GM12878 (cell line): Measurements from ENCODE around the gene WDR26.

Experiments used
- ATF3 ChIP-seq: IDR thresholded peaks from 2 replicates; pipeline ENCODE4 v1.6.1; 2011; ENCODE audit warnings: low read depth, mild to moderate bottlenecking, low read length, moderate library complexity, borderline replicate concordance; ENCODE audit errors: extremely low read depth
- CEBPB ChIP-seq, 2 experiments: fragments of 150-350 bp in 1 of 2; IDR thresholded peaks; 2 replicates each; pipeline ENCODE4 v1.6.1; 2012 to 2014; ENCODE audit warnings: low read depth in 2 of 2, low read length in 2 of 2, borderline replicate concordance in 1 of 2, inconsistent platforms in 1 of 2
- CTCF ChIP-seq, 3 experiments: IDR thresholded peaks in 2 of 3; conservative IDR thresholded peaks in 1 of 3; 2 replicates each; pipeline ENCODE4 v1.5.1; 2011; ENCODE audit warnings: low read depth in 3 of 3, low read length in 3 of 3, mild to moderate bottlenecking in 3 of 3, control low read depth in 2 of 3, moderate library complexity in 2 of 3, inconsistent platforms in 1 of 3, mixed read lengths in 1 of 3; ENCODE audit not compliant: control insufficient read depth in 2 of 3, insufficient read depth in 1 of 3; ENCODE audit errors: extremely low read depth in 1 of 3
- E4F1 ChIP-seq: fragments of 450-650 bp; IDR thresholded peaks from 2 replicates; pipeline ENCODE4 v1.6.1; 2018; ENCODE audit warnings: borderline replicate concordance, mild to moderate bottlenecking; ENCODE audit not compliant: partially characterized antibody
- EP300 ChIP-seq, 2 experiments: fragments of 150-350 bp in 1 of 2; IDR thresholded peaks; 2 replicates each; pipeline ENCODE4 v1.6.1; 2011 to 2012; ENCODE audit warnings: low read depth in 2 of 2, low read length in 2 of 2, borderline replicate concordance in 1 of 2, improper control_type of control experiment in 1 of 2, inconsistent platforms in 1 of 2; ENCODE audit not compliant: control insufficient read depth in 1 of 2
- EZH2 ChIP-seq: IDR thresholded peaks from 2 replicates; pipeline ENCODE4 v1.6.1; 2012; ENCODE audit warnings: low read depth, mild to moderate bottlenecking, control low read depth, inconsistent platforms, low read length, borderline replicate concordance; ENCODE audit not compliant: control insufficient read depth
- FOXM1 ChIP-seq: IDR thresholded peaks from 2 replicates; pipeline ENCODE4 v1.6.1; 2012; ENCODE audit warnings: low read depth, mild to moderate bottlenecking, inconsistent platforms, low read length, moderate library complexity
- JUND ChIP-seq: IDR thresholded peaks from 2 replicates; pipeline ENCODE4 v1.6.1; 2012; ENCODE audit warnings: low read depth, mild to moderate bottlenecking, low read length, improper control_type of control experiment, moderate library complexity
- MLLT1 ChIP-seq: fragments of 450-650 bp; IDR thresholded peaks from 2 replicates; pipeline ENCODE4 v1.6.1; 2016; ENCODE audit warnings: mild to moderate bottlenecking
- MTA3 ChIP-seq: IDR thresholded peaks from 2 replicates; pipeline ENCODE4 v1.6.1; 2012; ENCODE audit warnings: low read length, inconsistent platforms, borderline replicate concordance
- NFXL1 ChIP-seq: fragments of 450-650 bp; IDR thresholded peaks from 2 replicates; pipeline ENCODE4 v1.6.1; 2017; ENCODE audit warnings: antibody characterized with exemption, mild to moderate bottlenecking, borderline replicate concordance
- POLR2A ChIP-seq: IDR thresholded peaks from 2 replicates; pipeline ENCODE4 v1.6.1; 2011; ENCODE audit warnings: low read depth, mild to moderate bottlenecking, low read length
- POLR2AphosphoS5 ChIP-seq: IDR thresholded peaks from 2 replicates; pipeline ENCODE4 v1.6.1; 2011; ENCODE audit warnings: mild to moderate bottlenecking, low read length, inconsistent platforms
- USF2 ChIP-seq: IDR thresholded peaks from 2 replicates; pipeline ENCODE4 v1.6.1; 2011; ENCODE audit warnings: low read depth, low read length, improper control_type of control experiment, borderline replicate concordance

GRCh38 chr1:224482619-224483018 is 48.0 kb upstream of the WDR26 start:
- TF ChIP-seq POLR2A = no peak
- TF ChIP-seq MLLT1 = no peak
- no peak for TF ChIP-seq POLR2AphosphoS5
- no peak for TF ChIP-seq CTCF (IDR thresholded peaks at IDR 0.05 in 2 of 3, conservative IDR thresholded peaks at IDR 0.05 in 1 of 3; ENCODE audit: control insufficient read depth in 2 of 3, extremely low read depth in 1 of 3, insufficient read depth in 1 of 3, low read depth in 3 of 3, low read length in 3 of 3)
- no peak for TF ChIP-seq NFXL1
- TF ChIP-seq USF2 = no peak
- TF ChIP-seq CEBPB (IDR thresholded peaks at IDR 0.05; ENCODE audit: borderline replicate concordance in 1 of 2, low read depth in 2 of 2, low read length in 2 of 2) = no peak
- no peak for TF ChIP-seq FOXM1
- TF ChIP-seq JUND = no peak
- no peak for TF ChIP-seq MTA3
- no peak for TF ChIP-seq EZH2
- TF ChIP-seq ATF3 = no peak
- TF ChIP-seq EP300 (IDR thresholded peaks at IDR 0.05; ENCODE audit: borderline replicate concordance in 1 of 2, control insufficient read depth in 1 of 2, low read depth in 2 of 2, low read length in 2 of 2) = no peak
- no peak for TF ChIP-seq E4F1
